HUES64 (cell line): ENCODE data around the gene ZKSCAN1.
"Not testable (repeated sequence)": the region's sequence is repeated elsewhere in the genome, so short reads cannot be mapped to it uniquely, and the experiment has no call there.

Source experiments
- H3K27ac ChIP-seq: 2 replicates; pipeline ENCODE4 v1.7.0; 2013; ENCODE audit warnings: low read depth, low read length, inconsistent platforms
- H3K27me3 ChIP-seq: 2 replicates; pipeline ENCODE4 v1.6.1; 2013; ENCODE audit warnings: mild to moderate bottlenecking, low read length; ENCODE audit not compliant: insufficient read depth
- H3K36me3 ChIP-seq: 2 replicates; pipeline ENCODE4 v1.6.1; 2013; ENCODE audit warnings: mild to moderate bottlenecking, low read length; ENCODE audit not compliant: insufficient read depth
- H3K4me1 ChIP-seq: 2 replicates; pipeline ENCODE4 v1.6.1; 2013; ENCODE audit warnings: mild to moderate bottlenecking, low read length, moderate library complexity; ENCODE audit not compliant: insufficient read depth
- H3K4me3 ChIP-seq: 2 replicates; pipeline ENCODE4 v1.5.1; 2013; ENCODE audit warnings: mild to moderate bottlenecking, low read length, moderate library complexity
- H3K9ac ChIP-seq: 2 replicates; pipeline ENCODE4 v1.6.1; 2013; ENCODE audit warnings: mild to moderate bottlenecking, low read depth, low read length
- H3K9me3 ChIP-seq: 2 replicates; pipeline ENCODE4 v1.6.1; 2013; ENCODE audit warnings: low read depth, low read length; ENCODE audit not compliant: insufficient read depth
- WGBS: fragments of 150-250, 120-280 bp; methylation state at CpG from one replicate; pipeline ENCODE4 v1.1.7; 2013; ENCODE audit warnings: missing lambda C conversion rate; 5-methylcytosine and 5-hydroxymethylcytosine counted together

Gene ZKSCAN1

DNA sequence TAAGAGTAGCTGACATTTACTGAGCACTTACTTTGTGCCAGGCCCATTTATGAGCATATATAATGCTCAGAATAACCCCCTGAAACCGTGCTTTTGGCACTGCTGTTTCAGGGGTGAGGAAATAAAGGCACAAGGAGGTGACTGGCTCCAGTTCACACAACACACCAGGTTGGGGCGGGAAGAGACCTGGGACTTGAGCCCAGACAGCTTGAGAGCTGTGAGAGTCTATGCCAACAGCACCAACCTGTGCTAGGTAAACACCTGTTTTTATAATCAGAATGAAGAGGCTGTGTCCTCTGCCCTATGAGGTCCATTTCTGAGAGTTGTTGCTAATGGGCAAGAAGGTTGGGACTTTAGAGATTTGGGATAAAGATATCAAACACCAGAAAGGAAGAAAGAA lies 30.8 kb upstream of the ZKSCAN1 start:
- Histone ChIP-seq H3K4me3 (no peak overlapping the region), H3K36me3 (no peaks in the 10 kb centered on the region), H3K4me1 (no peaks in the 10 kb centered on the region), H3K27me3 (no peaks in the 10 kb centered on the region; the same call in none of the 2 replicates), H3K27ac (no peak overlapping the region), H3K9ac (no peak overlapping the region), H3K9me3 (no peaks in the 10 kb centered on the region)
- WGBS, result 58% methylated on average over 2 of the region's 2 CpGs

- not testable (repeated sequence) for H3K4me1 ChIP-seq, H3K27ac ChIP-seq, H3K27me3 ChIP-seq, H3K36me3 ChIP-seq, H3K9ac ChIP-seq, H3K9me3 ChIP-seq, H3K4me3 ChIP-seq
- 91% methylated on average over 13 of the region's 14 CpGs for WGBS
Observed at GRCh38 chr7:99987306-99987705, 28.1 kb upstream of the ZKSCAN1 start.

- Histone ChIP-seq H3K36me3 (no peaks in the 10 kb centered on the region), H3K9me3 (no peaks in the 10 kb centered on the region), H3K27me3 (peaks cover 6% of the 10 kb centered on the region), H3K27ac (no peak overlapping the region), H3K4me1 (no peaks in the 10 kb centered on the region), H3K9ac (no peak overlapping the region), H3K4me3 (no peak overlapping the region)
- WGBS, result 73% methylated on average over 5 of the region's 5 CpGs
Observed at GRCh38 chr7:99987846-99988245, 27.6 kb upstream of the ZKSCAN1 start.

GRCh38 chr7:99990460-99990852 lies 24.9 kb upstream of the ZKSCAN1 start:
- Histone ChIP-seq H3K4me1 (no peaks in the 10 kb centered on the region), H3K4me3 (peak overlapping the region; percentile 50), H3K27me3 (peaks cover 6% of the 10 kb centered on the region), H3K9ac (0 out of 2 replicates have a peak overlapping the region, but pooled peaks have one; percentile 19), H3K36me3 (no peaks in the 10 kb centered on the region), H3K27ac (no peak overlapping the region), H3K9me3 (no peaks in the 10 kb centered on the region)
- 37% methylated on average over 11 of the region's 14 CpGs for WGBS

DNA sequence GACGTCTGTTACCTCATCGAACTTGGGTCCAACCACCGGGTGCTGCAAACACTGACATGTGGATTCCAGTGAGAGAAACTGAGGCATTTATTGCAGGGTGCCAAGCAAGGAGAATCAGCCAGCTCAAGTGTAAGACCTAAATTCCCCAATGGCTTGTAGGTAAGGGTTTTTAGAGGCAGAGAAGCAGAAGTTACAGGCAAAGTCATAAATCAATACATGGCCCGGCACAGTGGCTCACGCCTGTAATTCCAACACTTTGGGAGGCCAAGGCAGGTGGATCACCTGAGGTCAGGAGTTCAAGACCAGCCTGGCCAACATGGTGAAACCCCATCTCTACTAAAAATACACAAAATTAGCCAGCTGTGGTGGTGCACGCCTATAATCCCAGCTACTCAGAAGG lies 23.9 kb upstream of the ZKSCAN1 start:
- not testable (repeated sequence) for H3K36me3 ChIP-seq, H3K27ac ChIP-seq, H3K27me3 ChIP-seq, H3K4me1 ChIP-seq, H3K9ac ChIP-seq, H3K4me3 ChIP-seq, H3K9me3 ChIP-seq
- 70% methylated on average over 6 of the region's 6 CpGs for WGBS

DNA sequence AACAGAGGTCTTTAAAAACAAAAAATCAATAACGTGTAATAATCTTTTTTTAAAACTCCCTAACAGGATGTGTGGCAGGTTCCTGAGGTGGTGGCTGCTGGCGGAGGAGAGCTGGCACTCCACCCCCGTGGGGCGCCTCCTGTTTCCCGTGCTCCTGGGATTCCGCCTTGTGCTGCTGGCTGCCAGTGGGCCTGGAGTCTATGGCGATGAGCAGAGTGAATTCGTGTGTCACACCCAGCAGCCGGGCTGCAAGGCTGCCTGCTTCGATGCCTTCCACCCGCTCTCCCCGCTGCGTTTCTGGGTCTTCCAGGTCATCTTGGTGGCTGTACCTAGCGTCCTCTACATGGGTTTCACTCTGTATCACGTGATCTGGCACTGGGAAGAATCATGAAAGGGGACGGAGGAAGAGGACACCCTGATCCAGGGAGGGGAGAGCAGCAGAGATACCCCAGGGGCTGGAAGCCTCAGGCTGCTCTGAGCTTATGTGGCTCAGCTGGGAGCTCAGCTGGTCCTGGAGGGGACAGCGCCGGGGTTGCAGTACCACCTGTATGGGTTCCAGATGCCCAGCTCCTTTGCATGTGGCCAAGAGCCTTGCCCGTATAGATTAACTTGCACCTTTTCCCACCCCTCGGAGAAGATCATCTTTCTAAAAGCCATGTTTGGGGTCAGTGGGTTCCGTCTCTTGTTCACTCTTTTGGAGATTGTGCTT lies 22.9 kb upstream of the ZKSCAN1 start:
- H3K4me1 ChIP-seq, result no peaks in the 10 kb centered on the region
- no peaks in the 10 kb centered on the region for H3K36me3 ChIP-seq
- no peak overlapping the region for H3K4me3 ChIP-seq
- peaks cover 6% of the 10 kb centered on the region; the same call in 1 of the 2 replicates for H3K27me3 ChIP-seq
- H3K27ac ChIP-seq, result no peak overlapping the region
- 90% methylated on average over 21 of the region's 21 CpGs for WGBS
- no peaks in the 10 kb centered on the region for H3K9me3 ChIP-seq
- no peak overlapping the region for H3K9ac ChIP-seq

DNA sequence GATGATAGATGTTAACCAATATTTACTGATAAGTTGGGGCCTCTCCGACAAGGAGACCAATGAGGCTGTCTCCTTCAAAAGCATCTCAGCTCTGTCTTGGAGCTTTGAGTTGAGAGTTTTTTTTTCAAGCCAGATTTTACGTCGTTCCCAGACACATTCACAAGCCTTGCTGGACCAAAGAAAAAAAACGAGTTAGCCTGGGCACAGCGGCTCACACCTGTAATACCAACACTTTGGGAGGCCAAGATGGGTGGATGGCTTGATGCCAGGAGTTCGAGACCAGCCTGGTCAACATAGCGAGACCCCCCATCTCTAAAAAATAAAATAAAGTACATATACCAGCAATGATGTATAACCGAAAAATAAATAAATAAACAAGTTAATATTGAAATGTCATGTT lies 20.6 kb upstream of the ZKSCAN1 start:
- Histone ChIP-seq H3K9ac (no peak overlapping the region), H3K36me3 (no peaks in the 10 kb centered on the region), H3K9me3 (no peaks in the 10 kb centered on the region), H3K27me3 (peaks cover 6% of the 10 kb centered on the region; the same call in 1 of the 2 replicates), H3K4me3 (no peak overlapping the region), H3K4me1 (no peaks in the 10 kb centered on the region), H3K27ac (no peak overlapping the region)
- WGBS, result 91% methylated on average over 7 of the region's 8 CpGs

DNA sequence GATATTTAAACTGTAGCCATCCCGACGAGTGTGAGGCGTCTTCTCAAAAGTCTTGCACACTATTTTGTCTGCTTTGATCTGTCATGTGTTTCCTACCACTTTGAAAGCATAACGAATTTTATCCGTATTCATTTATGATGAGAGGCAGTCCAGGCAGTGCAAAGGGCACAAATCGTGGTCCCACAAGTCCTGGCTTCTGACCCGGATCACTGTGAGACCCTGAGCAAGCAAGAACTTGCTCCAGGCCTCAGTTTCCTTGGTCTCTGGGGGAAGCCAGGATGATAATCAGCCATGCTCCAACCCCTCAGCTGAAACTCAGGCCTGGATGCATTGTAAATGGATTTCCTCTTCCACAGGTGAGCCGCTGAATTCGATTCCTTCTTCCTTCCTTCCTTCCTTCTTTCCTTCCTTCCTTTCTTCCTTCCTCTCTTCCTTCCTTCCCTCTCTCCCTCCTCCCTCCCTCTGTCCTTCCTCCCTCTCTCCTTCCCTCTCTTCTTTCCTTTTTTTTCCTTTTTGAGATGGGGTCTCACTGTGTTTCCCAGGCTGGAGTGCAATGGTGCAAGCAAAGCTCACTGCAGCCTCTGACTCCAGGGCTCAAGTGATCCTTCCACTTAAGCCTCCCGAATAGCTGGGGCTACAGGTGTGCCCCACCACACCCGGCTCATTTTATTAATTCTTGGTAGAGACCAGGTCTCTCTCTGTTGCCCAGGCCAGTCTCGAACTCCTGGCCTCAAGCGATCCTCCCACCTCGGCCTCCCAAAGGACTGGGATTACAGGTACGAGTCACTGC lies 18.4 kb upstream of the ZKSCAN1 start:
- Histone ChIP-seq H3K4me3 (peak overlapping the region; percentile 47), H3K9ac (no peak overlapping the region), H3K36me3 (no peaks in the 10 kb centered on the region), H3K27me3 (no peaks in the 10 kb centered on the region), H3K9me3 (no peaks in the 10 kb centered on the region), H3K4me1 (no peaks in the 10 kb centered on the region), H3K27ac (no peak overlapping the region)
- 91% methylated on average over 15 of the region's 15 CpGs for WGBS

- peak overlapping the region; percentile 59 for H3K9ac ChIP-seq
- H3K27ac ChIP-seq, result no peak overlapping the region
- H3K4me3 ChIP-seq, result peak overlapping the region; percentile 47
- no peaks in the 10 kb centered on the region for H3K4me1 ChIP-seq
- 80% methylated on average over 35 of the region's 35 CpGs for WGBS
- H3K36me3 ChIP-seq, result no peaks in the 10 kb centered on the region
- H3K27me3 ChIP-seq, result no peaks in the 10 kb centered on the region
- H3K9me3 ChIP-seq, result no peaks in the 10 kb centered on the region
Observed at GRCh38 chr7:99997545-99998137, 17.8 kb upstream of the ZKSCAN1 start.

GRCh38 chr7:100000239-100000638 lies 15.2 kb upstream of the ZKSCAN1 start:
- no peaks in the 10 kb centered on the region for H3K36me3 ChIP-seq
- H3K9me3 ChIP-seq, result no peaks in the 10 kb centered on the region
- H3K27ac ChIP-seq, result no peak overlapping the region
- no peak overlapping the region for H3K4me3 ChIP-seq
- no peak overlapping the region for H3K9ac ChIP-seq
- H3K27me3 ChIP-seq, result no peaks in the 10 kb centered on the region
- WGBS, result 92% methylated on average over 13 of the region's 13 CpGs
- H3K4me1 ChIP-seq, result peaks cover 4% of the 10 kb centered on the region; the same call in 1 of the 2 replicates
